ENCODE measurements around the gene SLX4IP. TPM values are rescaled to one million over a fixed set of nuclear protein-coding genes. Genes with fewer than 3 reads are reported as not detected.

The SLX4IP gene
- total RNA-seq, 1 donor from 2014 or later: 6.3 TPM

- H3K4me3 Mint-ChIP-seq (ENCODE audit: low read depth): no peak overlapping the region
- H3K4me1 Mint-ChIP-seq (ENCODE audit: low read depth): peaks cover 47% of the 10 kb centered on the region
- no peaks in the 10 kb centered on the region for H3K9me3 Mint-ChIP-seq
- H3K27me3 Mint-ChIP-seq (ENCODE audit: low read depth): no peaks in the 10 kb centered on the region
- intact Hi-C loops (cut with micrococcal nuclease): no loop called here
- peaks cover 9% of the 10 kb centered on the region for H3K36me3 Mint-ChIP-seq (ENCODE audit: low read depth)
- no peak for DNase-seq (ENCODE audit: low spot score)
- H3K27ac Mint-ChIP-seq: no peak overlapping the region
Observed at GRCh38 chr20:10492065-10492464, 57.0 kb downstream of the SLX4IP start.

GRCh38 chr20:10492844-10493243, 57.7 kb downstream of the SLX4IP start:
- Mint-ChIP-seq H3K4me3 (ENCODE audit: low read depth) (no peak overlapping the region), H3K27ac (no peak overlapping the region), H3K27me3 (ENCODE audit: low read depth) (no peaks in the 10 kb centered on the region), H3K36me3 (ENCODE audit: low read depth) (peaks cover 9% of the 10 kb centered on the region), H3K9me3 (no peaks in the 10 kb centered on the region), H3K4me1 (ENCODE audit: low read depth) (peaks cover 53% of the 10 kb centered on the region)
- no peak for DNase-seq (ENCODE audit: low spot score)
- intact Hi-C loops (cut with micrococcal nuclease): no loop called here

- H3K4me1 Mint-ChIP-seq (ENCODE audit: low read depth): peaks cover 51% of the 10 kb centered on the region
- no peak overlapping the region for H3K4me3 Mint-ChIP-seq (ENCODE audit: low read depth)
- H3K27me3 Mint-ChIP-seq (ENCODE audit: low read depth): no peaks in the 10 kb centered on the region
Observed at GRCh38 chr20:10495173-10495572, 60.1 kb downstream of the SLX4IP start.

GRCh38 chr20:10496465-10496864, 61.4 kb downstream of the SLX4IP start:
- no peak for DNase-seq (ENCODE audit: low spot score)
- H3K27ac Mint-ChIP-seq: no peak overlapping the region
- H3K9me3 Mint-ChIP-seq: no peaks in the 10 kb centered on the region
- intact Hi-C loops (cut with micrococcal nuclease): no loop called here
- no peak overlapping the region for H3K4me3 Mint-ChIP-seq (ENCODE audit: low read depth)
- H3K27me3 Mint-ChIP-seq (ENCODE audit: low read depth): no peaks in the 10 kb centered on the region
- H3K4me1 Mint-ChIP-seq (ENCODE audit: low read depth): peaks cover 49% of the 10 kb centered on the region
- peaks cover 3% of the 10 kb centered on the region for H3K36me3 Mint-ChIP-seq (ENCODE audit: low read depth)

More at GRCh38 chr20:10495173-10495572, 60.1 kb downstream of the SLX4IP start:
- DNase-seq (ENCODE audit: low spot score): no peak
- no peaks in the 10 kb centered on the region for H3K9me3 Mint-ChIP-seq
- intact Hi-C loops (cut with micrococcal nuclease): no loop called here
- no peak overlapping the region for H3K27ac Mint-ChIP-seq
- peaks cover 9% of the 10 kb centered on the region for H3K36me3 Mint-ChIP-seq (ENCODE audit: low read depth)

- H3K4me1 Mint-ChIP-seq (ENCODE audit: low read depth): peaks cover 55% of the 10 kb centered on the region
- no peak overlapping the region for H3K4me3 Mint-ChIP-seq (ENCODE audit: low read depth)
- intact Hi-C loops (cut with micrococcal nuclease): no loop called here
- H3K27me3 Mint-ChIP-seq (ENCODE audit: low read depth): no peaks in the 10 kb centered on the region
- no peaks in the 10 kb centered on the region for H3K9me3 Mint-ChIP-seq
- H3K36me3 Mint-ChIP-seq (ENCODE audit: low read depth): peaks cover 3% of the 10 kb centered on the region
- DNase-seq (ENCODE audit: low spot score): no peak
- H3K27ac Mint-ChIP-seq: no peak overlapping the region
Observed at GRCh38 chr20:10497283-10497682, 62.2 kb downstream of the SLX4IP start.

GRCh38 chr20:10497791-10498190, 62.7 kb downstream of the SLX4IP start:
- H3K36me3 Mint-ChIP-seq (ENCODE audit: low read depth): peaks cover 3% of the 10 kb centered on the region
- DNase-seq (ENCODE audit: low spot score): no peak
- intact Hi-C loops (cut with micrococcal nuclease): no loop called here
- H3K27me3 Mint-ChIP-seq (ENCODE audit: low read depth): no peaks in the 10 kb centered on the region
- peaks cover 59% of the 10 kb centered on the region for H3K4me1 Mint-ChIP-seq (ENCODE audit: low read depth)
- no peak overlapping the region for H3K27ac Mint-ChIP-seq
- H3K9me3 Mint-ChIP-seq: no peaks in the 10 kb centered on the region
- H3K4me3 Mint-ChIP-seq (ENCODE audit: low read depth): no peak overlapping the region

GRCh38 chr20:10498200-10498599, 63.1 kb downstream of the SLX4IP start:
- Mint-ChIP-seq H3K4me1 (ENCODE audit: low read depth) (peaks cover 63% of the 10 kb centered on the region), H3K36me3 (ENCODE audit: low read depth) (peaks cover 3% of the 10 kb centered on the region), H3K27me3 (ENCODE audit: low read depth) (no peaks in the 10 kb centered on the region), H3K27ac (no peak overlapping the region), H3K9me3 (no peaks in the 10 kb centered on the region), H3K4me3 (ENCODE audit: low read depth) (no peak overlapping the region)
- intact Hi-C loops (cut with micrococcal nuclease): no loop called here
- DNase-seq (ENCODE audit: low spot score): no peak

GRCh38 chr20:10501402-10501801, 66.3 kb downstream of the SLX4IP start:
- peaks cover 54% of the 10 kb centered on the region for H3K4me1 Mint-ChIP-seq (ENCODE audit: low read depth)
- intact Hi-C loops (cut with micrococcal nuclease): no loop called here
- no peaks in the 10 kb centered on the region for H3K36me3 Mint-ChIP-seq (ENCODE audit: low read depth)
- peak overlapping the region; percentile 87 for H3K27ac Mint-ChIP-seq
- H3K27me3 Mint-ChIP-seq (ENCODE audit: low read depth): no peaks in the 10 kb centered on the region
- peak overlapping the region; percentile 78 for H3K4me3 Mint-ChIP-seq (ENCODE audit: low read depth)
- no peak for DNase-seq (ENCODE audit: low spot score)
- H3K9me3 Mint-ChIP-seq: no peaks in the 10 kb centered on the region

- H3K36me3 Mint-ChIP-seq (ENCODE audit: low read depth): no peaks in the 10 kb centered on the region
- intact Hi-C loops (cut with micrococcal nuclease): loop anchor here (1.0 to 2.0 kb wide), 3 partner anchors 9 to 171 kb away; partner anchors contain the start of gene JAG1
- H3K27ac Mint-ChIP-seq: peak overlapping the region; percentile 87
- peak overlapping the region; percentile 78 for H3K4me3 Mint-ChIP-seq (ENCODE audit: low read depth)
- no peaks in the 10 kb centered on the region for H3K27me3 Mint-ChIP-seq (ENCODE audit: low read depth)
- no peaks in the 10 kb centered on the region for H3K9me3 Mint-ChIP-seq
- H3K4me1 Mint-ChIP-seq (ENCODE audit: low read depth): peaks cover 50% of the 10 kb centered on the region
- no peak for DNase-seq (ENCODE audit: low spot score)
Observed at GRCh38 chr20:10502098-10502526, 67.0 kb downstream of the SLX4IP start.

- no peak overlapping the region for H3K27ac Mint-ChIP-seq
- H3K9me3 Mint-ChIP-seq: no peaks in the 10 kb centered on the region
- peaks cover 3% of the 10 kb centered on the region for H3K36me3 Mint-ChIP-seq (ENCODE audit: low read depth)
- DNase-seq (ENCODE audit: low spot score): no peak
- H3K4me3 Mint-ChIP-seq (ENCODE audit: low read depth): no peak overlapping the region
- H3K27me3 Mint-ChIP-seq (ENCODE audit: low read depth): no peaks in the 10 kb centered on the region
- intact Hi-C loops (cut with micrococcal nuclease): no loop called here
- peaks cover 50% of the 10 kb centered on the region for H3K4me1 Mint-ChIP-seq (ENCODE audit: low read depth)
Observed at GRCh38 chr20:10504608-10504993, 69.5 kb downstream of the SLX4IP start.

- intact Hi-C loops (cut with micrococcal nuclease): no loop called here
- DNase-seq (ENCODE audit: low spot score): no peak
- H3K4me1 Mint-ChIP-seq (ENCODE audit: low read depth): peaks cover 48% of the 10 kb centered on the region
- H3K27ac Mint-ChIP-seq: no peak overlapping the region
- H3K36me3 Mint-ChIP-seq (ENCODE audit: low read depth): peaks cover 3% of the 10 kb centered on the region
- no peaks in the 10 kb centered on the region for H3K9me3 Mint-ChIP-seq
- no peak overlapping the region for H3K4me3 Mint-ChIP-seq (ENCODE audit: low read depth)
- no peaks in the 10 kb centered on the region for H3K27me3 Mint-ChIP-seq (ENCODE audit: low read depth)
Observed at GRCh38 chr20:10504994-10505730, 70.1 kb downstream of the SLX4IP start.

- Mint-ChIP-seq H3K27me3 (ENCODE audit: low read depth) (no peaks in the 10 kb centered on the region), H3K36me3 (ENCODE audit: low read depth) (peaks cover 3% of the 10 kb centered on the region), H3K4me3 (ENCODE audit: low read depth) (no peak overlapping the region), H3K27ac (no peak overlapping the region), H3K9me3 (no peaks in the 10 kb centered on the region), H3K4me1 (ENCODE audit: low read depth) (peaks cover 46% of the 10 kb centered on the region)
- DNase-seq (ENCODE audit: low spot score): no peak
- intact Hi-C loops (cut with micrococcal nuclease): no loop called here
Observed at GRCh38 chr20:10505827-10506226, 70.7 kb downstream of the SLX4IP start.

- no peak for DNase-seq (ENCODE audit: low spot score)
- intact Hi-C loops (cut with micrococcal nuclease): no loop called here
- no peak overlapping the region for H3K27ac Mint-ChIP-seq
- H3K27me3 Mint-ChIP-seq (ENCODE audit: low read depth): no peaks in the 10 kb centered on the region
- H3K9me3 Mint-ChIP-seq: no peaks in the 10 kb centered on the region
- H3K4me1 Mint-ChIP-seq (ENCODE audit: low read depth): peaks cover 46% of the 10 kb centered on the region
- peaks cover 10% of the 10 kb centered on the region for H3K36me3 Mint-ChIP-seq (ENCODE audit: low read depth)
- H3K4me3 Mint-ChIP-seq (ENCODE audit: low read depth): no peak overlapping the region
Observed at GRCh38 chr20:10507052-10507451, 71.9 kb downstream of the SLX4IP start.

All from activated T-helper 2 cell treated with anti-CD3 and anti-CD28 coated beads, Interferon-gamma antibody, Interleukin-2, Interleukin-4, amounts not matched to agents 10 μg/mL and 5 μg/mL and 100 μg/mL, durations not matched to agents 14 hours and 24 hours and 36 hours (primary cell).